HepG2 (cell line): Measurements from ENCODE around the gene OTUB2. TPM values are rescaled to one million over a fixed set of nuclear protein-coding genes. Genes with fewer than 3 reads are reported as not detected.

Experiments
- CAMTA2 ChIP-seq: sonication (generic); formaldehyde crosslinking; IDR thresholded peaks from 2 replicates; pipeline ENCODE4 v1.4.0; 2020; ENCODE audit warnings: mild to moderate bottlenecking, missing genetic modification reagents, borderline replicate concordance
- CEBPB ChIP-seq: IDR thresholded peaks from 2 replicates; pipeline ENCODE4 v1.6.1; 2011; ENCODE audit warnings: low read depth, low read length, improper control_type of control experiment, borderline replicate concordance
- E2F5 ChIP-seq: sonication (generic); formaldehyde crosslinking; conservative IDR thresholded peaks from 2 replicates; pipeline ENCODE4 v1.4.0; 2020; ENCODE audit warnings: missing genetic modification reagents
- KLF11 ChIP-seq: IDR thresholded peaks from 2 replicates; pipeline ENCODE4 v1.6.1; 2016; ENCODE audit warnings: missing compliant biosample characterization
- RXRB ChIP-seq: IDR thresholded peaks from 2 replicates; pipeline ENCODE4 v1.6.1; 2016; ENCODE audit warnings: borderline replicate concordance, missing genetic modification reagents, missing compliant biosample characterization
- TBX2 ChIP-seq: sonication (generic); formaldehyde crosslinking; IDR thresholded peaks from 2 replicates; pipeline ENCODE4 v1.5.0; 2020; ENCODE audit warnings: missing genetic modification reagents, mild to moderate bottlenecking, borderline replicate concordance
- TEAD2 ChIP-seq: sonication (generic); formaldehyde crosslinking; IDR thresholded peaks from 2 replicates; pipeline ENCODE4 v1.9.0; 2021; ENCODE audit warnings: missing genetic modification reagents
- TEF ChIP-seq: sonication (generic); formaldehyde crosslinking; IDR thresholded peaks from 2 replicates; pipeline ENCODE4 v1.5.0; 2020; ENCODE audit warnings: missing genetic modification reagents
- ZBTB3 ChIP-seq: sonication (generic); formaldehyde crosslinking; IDR thresholded peaks from 2 replicates; pipeline ENCODE4 v1.4.0; 2020; ENCODE audit warnings: low read depth, mild to moderate bottlenecking, moderate library complexity, missing genetic modification reagents, borderline replicate concordance
- ZBTB34 ChIP-seq: sonication (generic); formaldehyde crosslinking; IDR thresholded peaks from 2 replicates; pipeline ENCODE4 v1.8.0; 2022; ENCODE audit warnings: mild to moderate bottlenecking, missing genetic modification reagents
- ZNF263 ChIP-seq: sonication (generic); formaldehyde crosslinking; IDR thresholded peaks from 2 replicates; pipeline ENCODE4 v1.4.0; 2020; ENCODE audit warnings: missing genetic modification reagents
- ZNF737 ChIP-seq: sonication (generic); formaldehyde crosslinking; IDR thresholded peaks from 2 replicates; pipeline ENCODE4 v1.5.0; 2020; ENCODE audit warnings: missing genetic modification reagents, mild to moderate bottlenecking, borderline replicate concordance
- polyA plus RNA-seq, 8 experiments: library from polyadenylated mRNA; depleted of rRNA in 3 of 8; stranded (reverse) in 7 of 8; unstranded in 1 of 8; fragments of >200 nt; fragmentation: Illumina TruSeq in 4 of 8; extraction: Trizol in 4 of 8; gene quantifications; 2 replicates each; pipeline versions ENCODE4 v1.2.1 to v1.2.3, GENCODE V29; 2011 to 2016; ENCODE audit warnings: low read depth in 4 of 8, missing spikeins in 1 of 8, mixed read lengths in 1 of 8; ENCODE audit not compliant: insufficient read depth in 1 of 8
- total RNA-seq, 5 experiments: library from RNA; depleted of rRNA; stranded (reverse); fragments of >200 nt; fragmentation: Illumina TruSeq; extraction: Trizol; gene quantifications; 2 replicates each; pipeline ENCODE4 v1.2.3, GENCODE V29; 2016; ENCODE audit warnings: low read depth in 1 of 5
- TF ChIP-seq, protein P1 (sequence below), 2 experiments: fragments of 450-650 bp in 1 of 2; sonication (generic) in 1 of 2; formaldehyde crosslinking in 1 of 2; IDR thresholded peaks; 2 replicates each; pipeline versions ENCODE4 v1.6.1 to v1.8.0; 2016 to 2022; ENCODE audit warnings: antibody characterized with exemption in 1 of 2, mild to moderate bottlenecking in 1 of 2, missing genetic modification reagents in 1 of 2
- TF ChIP-seq, protein P2 (sequence below): fragments of 450-650 bp; IDR thresholded peaks from 2 replicates; pipeline ENCODE4 v1.6.1; 2016

OTUB2 gene
- total and polyA plus RNA-seq, 2 of the 13 experiments (the other 11 are each of a cell fraction or from before 2014, with no cell fraction given): 2.2 to 2.4 TPM

DNA sequence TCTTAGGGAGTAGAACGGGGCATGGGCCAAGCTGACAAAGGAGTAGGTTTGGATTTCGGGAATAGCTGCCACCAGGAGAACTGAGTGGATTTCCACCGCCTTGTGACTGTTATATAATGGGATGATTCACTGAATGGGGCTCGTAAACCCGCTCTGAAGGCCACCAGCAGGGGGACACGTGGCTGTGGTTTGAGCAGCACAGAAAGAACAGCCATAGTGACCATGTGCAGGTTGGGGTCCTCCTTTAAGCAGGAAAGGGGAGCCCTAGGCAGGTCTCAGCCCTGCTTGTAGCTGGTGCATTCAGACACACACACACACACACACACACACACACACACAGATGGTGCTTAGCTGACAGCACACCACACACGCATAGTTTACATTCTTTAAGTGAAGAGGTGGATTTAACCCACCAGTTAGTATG lies 41.1 kb upstream of the OTUB2 start (continued):
- TF ChIP-seq TEF (peak; percentile 95; the same call in 1 of the 2 replicates), ZNF737 (CRISPR knock-in tag) (no peak), ZBTB34 (CRISPR knock-in tag) (no peak), ZNF263 (CRISPR knock-in tag) (no peak), TEAD2 (CRISPR knock-in tag) (no peak), KLF11 (CRISPR knock-in tag) (no peak), CEBPB (no peak), TBX2 (CRISPR knock-in tag) (peak; percentile 15; the same call in 1 of the 2 replicates), CAMTA2 (CRISPR knock-in tag) (no peak), RXRB (CRISPR knock-in tag) (peak; percentile 36; the same call in 1 of the 2 replicates), ZBTB3 (CRISPR knock-in tag) (no peak), E2F5 (CRISPR knock-in tag) (no peak)
- TF ChIP-seq, protein P1, sequence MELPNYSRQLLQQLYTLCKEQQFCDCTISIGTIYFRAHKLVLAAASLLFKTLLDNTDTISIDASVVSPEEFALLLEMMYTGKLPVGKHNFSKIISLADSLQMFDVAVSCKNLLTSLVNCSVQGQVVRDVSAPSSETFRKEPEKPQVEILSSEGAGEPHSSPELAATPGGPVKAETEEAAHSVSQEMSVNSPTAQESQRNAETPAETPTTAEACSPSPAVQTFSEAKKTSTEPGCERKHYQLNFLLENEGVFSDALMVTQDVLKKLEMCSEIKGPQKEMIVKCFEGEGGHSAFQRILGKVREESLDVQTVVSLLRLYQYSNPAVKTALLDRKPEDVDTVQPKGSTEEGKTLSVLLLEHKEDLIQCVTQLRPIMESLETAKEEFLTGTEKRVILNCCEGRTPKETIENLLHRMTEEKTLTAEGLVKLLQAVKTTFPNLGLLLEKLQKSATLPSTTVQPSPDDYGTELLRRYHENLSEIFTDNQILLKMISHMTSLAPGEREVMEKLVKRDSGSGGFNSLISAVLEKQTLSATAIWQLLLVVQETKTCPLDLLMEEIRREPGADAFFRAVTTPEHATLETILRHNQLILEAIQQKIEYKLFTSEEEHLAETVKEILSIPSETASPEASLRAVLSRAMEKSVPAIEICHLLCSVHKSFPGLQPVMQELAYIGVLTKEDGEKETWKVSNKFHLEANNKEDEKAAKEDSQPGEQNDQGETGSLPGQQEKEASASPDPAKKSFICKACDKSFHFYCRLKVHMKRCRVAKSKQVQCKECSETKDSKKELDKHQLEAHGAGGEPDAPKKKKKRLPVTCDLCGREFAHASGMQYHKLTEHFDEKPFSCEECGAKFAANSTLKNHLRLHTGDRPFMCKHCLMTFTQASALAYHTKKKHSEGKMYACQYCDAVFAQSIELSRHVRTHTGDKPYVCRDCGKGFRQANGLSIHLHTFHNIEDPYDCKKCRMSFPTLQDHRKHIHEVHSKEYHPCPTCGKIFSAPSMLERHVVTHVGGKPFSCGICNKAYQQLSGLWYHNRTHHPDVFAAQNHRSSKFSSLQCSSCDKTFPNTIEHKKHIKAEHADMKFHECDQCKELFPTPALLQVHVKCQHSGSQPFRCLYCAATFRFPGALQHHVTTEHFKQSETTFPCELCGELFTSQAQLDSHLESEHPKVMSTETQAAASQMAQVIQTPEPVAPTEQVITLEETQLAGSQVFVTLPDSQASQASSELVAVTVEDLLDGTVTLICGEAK (IDR thresholded peaks at IDR 0.05): no peak
- TF ChIP-seq, protein P1 (CRISPR knock-in tag; IDR thresholded peaks at IDR 0.05): no peak
- TF ChIP-seq, protein P2, sequence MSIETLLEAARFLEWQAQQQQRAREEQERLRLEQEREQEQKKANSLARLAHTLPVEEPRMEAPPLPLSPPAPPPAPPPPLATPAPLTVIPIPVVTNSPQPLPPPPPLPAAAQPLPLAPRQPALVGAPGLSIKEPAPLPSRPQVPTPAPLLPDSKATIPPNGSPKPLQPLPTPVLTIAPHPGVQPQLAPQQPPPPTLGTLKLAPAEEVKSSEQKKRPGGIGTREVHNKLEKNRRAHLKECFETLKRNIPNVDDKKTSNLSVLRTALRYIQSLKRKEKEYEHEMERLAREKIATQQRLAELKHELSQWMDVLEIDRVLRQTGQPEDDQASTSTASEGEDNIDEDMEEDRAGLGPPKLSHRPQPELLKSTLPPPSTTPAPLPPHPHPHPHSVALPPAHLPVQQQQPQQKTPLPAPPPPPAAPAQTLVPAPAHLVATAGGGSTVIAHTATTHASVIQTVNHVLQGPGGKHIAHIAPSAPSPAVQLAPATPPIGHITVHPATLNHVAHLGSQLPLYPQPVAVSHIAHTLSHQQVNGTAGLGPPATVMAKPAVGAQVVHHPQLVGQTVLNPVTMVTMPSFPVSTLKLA: 0 out of 2 replicates have a peak, but pooled peaks have one; percentile 16
